C4-2B (cell line): ENCODE data around the gene SOS1.

Experiments used
- ZFX ChIP-seq: fragments of 450-650 bp; IDR thresholded peaks from 2 replicates; pipeline ENCODE4 v1.6.1; 2017
- TF ChIP-seq, protein P1 (sequence below): fragments of 450-650 bp; conservative IDR thresholded peaks from 2 replicates; pipeline ENCODE4 v1.5.1; 2017; ENCODE audit warnings: mild to moderate bottlenecking

- TF ChIP-seq, protein P1, sequence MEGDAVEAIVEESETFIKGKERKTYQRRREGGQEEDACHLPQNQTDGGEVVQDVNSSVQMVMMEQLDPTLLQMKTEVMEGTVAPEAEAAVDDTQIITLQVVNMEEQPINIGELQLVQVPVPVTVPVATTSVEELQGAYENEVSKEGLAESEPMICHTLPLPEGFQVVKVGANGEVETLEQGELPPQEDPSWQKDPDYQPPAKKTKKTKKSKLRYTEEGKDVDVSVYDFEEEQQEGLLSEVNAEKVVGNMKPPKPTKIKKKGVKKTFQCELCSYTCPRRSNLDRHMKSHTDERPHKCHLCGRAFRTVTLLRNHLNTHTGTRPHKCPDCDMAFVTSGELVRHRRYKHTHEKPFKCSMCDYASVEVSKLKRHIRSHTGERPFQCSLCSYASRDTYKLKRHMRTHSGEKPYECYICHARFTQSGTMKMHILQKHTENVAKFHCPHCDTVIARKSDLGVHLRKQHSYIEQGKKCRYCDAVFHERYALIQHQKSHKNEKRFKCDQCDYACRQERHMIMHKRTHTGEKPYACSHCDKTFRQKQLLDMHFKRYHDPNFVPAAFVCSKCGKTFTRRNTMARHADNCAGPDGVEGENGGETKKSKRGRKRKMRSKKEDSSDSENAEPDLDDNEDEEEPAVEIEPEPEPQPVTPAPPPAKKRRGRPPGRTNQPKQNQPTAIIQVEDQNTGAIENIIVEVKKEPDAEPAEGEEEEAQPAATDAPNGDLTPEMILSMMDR: no peak
- TF ChIP-seq ZFX: no peak
Observed at GRCh38 chr2:39114771-39115170, 6.1 kb downstream of the SOS1 start.
